GM03348 (cell line): ENCODE data around the gene AVL9.
A peak's percentile ranks its signal among the peaks of the same experiment; 100 is the strongest.
"Not testable (repeated sequence)": the region's sequence is repeated elsewhere in the genome, so short reads cannot be mapped to it uniquely, and the experiment has no call there.

ENCODE experiments used
- DNase-seq: peaks from one replicate; pipeline ENCODE4 v3.0.0; 2012; ENCODE audit warnings: low spot score

AVL9 gene

GRCh38 chr7:32588657-32589056, 93.4 kb downstream of the AVL9 start:
- DNase-seq = peak; percentile 71

GRCh38 chr7:32591938-32592337, 96.6 kb downstream of the AVL9 start:
- no peak for DNase-seq

GRCh38 chr7:32592701-32593100, 97.4 kb downstream of the AVL9 start:
- DNase-seq = no peak

DNA sequence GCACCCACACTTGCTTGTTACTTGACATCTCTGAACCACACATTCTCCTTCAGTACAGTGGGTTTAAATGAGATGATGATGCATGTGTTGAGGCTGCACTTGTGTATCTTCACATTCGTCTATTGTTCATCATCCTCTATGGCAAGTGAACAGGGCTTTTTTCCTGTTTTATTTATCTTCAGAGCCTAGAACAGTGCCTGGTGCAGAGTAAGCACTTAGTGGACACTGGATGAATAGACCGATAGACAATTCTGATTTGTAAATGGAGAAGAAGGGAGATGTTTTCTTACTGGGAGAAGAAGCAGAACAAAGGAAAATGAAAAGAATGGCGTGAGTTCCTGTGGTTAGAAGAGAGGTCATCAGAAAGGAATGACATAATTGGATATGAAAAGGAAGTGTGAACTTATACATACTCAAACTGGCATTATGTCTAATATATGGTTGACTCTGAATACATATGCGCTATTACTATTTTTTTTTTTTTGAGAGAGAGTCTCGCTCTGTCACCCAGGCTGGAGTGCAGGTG, 99.7 kb downstream of the AVL9 start:
- no peak for DNase-seq

DNA sequence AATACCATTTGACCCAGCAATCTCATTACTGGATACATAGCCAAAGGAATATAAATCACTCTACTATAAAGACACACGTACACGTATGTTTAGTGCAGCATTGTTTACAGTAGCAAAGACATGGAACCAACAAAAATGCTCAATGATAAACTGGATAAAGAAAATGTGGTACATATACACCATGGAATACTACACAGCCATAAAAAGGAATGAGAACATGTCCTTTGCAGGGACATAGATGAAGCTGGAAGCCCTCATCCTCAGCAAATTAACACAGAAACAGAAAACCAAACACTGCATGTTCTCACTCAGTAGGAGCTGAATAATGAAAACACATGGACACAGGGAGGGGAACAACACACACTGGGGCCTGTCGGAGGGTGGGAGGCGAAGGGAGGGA, 105.9 kb downstream of the AVL9 start:
- not testable (repeated sequence) for DNase-seq

- DNase-seq = no peak
Observed at GRCh38 chr7:32602470-32602869, 107.2 kb downstream of the AVL9 start.

- not testable (repeated sequence) for DNase-seq
Observed at GRCh38 chr7:32603492-32603891, 108.2 kb downstream of the AVL9 start.

GRCh38 chr7:32604047-32604446, 108.8 kb downstream of the AVL9 start:
- not testable (repeated sequence) for DNase-seq

DNA sequence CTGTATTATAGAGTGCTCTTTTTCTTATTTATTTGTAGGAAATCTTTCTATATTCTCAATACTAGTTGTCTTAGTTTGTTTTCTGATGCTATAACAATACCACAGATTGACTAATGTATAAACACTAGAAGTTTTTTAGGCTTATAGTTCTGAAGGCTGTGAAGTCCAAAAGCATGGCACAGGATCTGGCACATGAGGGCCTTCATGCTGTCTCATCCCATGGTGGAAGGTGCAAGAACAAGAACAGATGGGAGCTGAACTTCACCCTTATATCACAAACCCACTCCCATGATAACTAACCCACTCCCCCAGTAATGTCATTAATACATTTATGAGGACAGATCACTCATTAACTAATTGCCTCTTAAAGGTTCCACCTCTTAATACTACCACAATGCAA, 109.7 kb downstream of the AVL9 start:
- DNase-seq = no peak

DNA sequence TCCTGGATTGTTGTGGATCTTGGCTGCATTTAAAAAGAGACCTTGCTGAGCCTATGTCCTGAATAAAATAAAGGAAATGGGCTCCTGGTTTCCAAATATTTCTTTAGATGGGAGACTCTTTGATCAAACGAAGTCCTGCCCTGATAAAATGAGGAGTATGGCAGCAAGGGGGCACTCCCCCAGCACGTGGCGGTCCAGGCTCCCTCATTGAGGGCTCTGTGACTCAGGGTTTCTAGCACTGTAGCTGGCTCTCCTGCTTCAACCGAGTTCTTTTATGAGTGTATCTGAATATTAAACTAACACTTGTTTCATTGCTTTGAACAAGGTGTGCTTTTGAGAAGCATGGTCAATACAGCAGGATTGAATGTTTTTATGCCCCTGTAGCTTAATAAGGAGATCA, 114.2 kb downstream of the AVL9 start:
- DNase-seq = no peak

GRCh38 chr7:32611201-32612099, 116.2 kb downstream of the AVL9 start:
- DNase-seq = peak; percentile 29

DNA sequence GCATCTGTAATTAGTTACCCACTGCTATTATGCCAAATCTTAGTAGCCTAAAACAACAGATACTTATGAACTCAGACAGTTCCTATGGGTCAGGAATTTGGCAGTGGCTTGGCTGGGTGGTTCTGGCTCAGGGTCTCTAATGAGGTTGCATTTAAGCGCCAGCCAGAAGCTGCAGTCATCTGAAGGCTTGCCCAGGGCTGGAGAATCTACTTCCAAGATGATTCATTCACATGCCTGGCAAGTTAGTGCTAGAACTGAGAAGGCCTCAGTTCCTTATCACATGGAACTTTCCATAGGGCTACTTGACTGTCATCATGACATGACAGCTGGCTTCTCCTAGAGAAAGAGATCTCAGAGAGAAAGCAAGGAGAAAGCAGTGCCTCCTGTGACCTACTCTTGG, 121.3 kb downstream of the AVL9 start:
- DNase-seq = peak; percentile 65

DNA sequence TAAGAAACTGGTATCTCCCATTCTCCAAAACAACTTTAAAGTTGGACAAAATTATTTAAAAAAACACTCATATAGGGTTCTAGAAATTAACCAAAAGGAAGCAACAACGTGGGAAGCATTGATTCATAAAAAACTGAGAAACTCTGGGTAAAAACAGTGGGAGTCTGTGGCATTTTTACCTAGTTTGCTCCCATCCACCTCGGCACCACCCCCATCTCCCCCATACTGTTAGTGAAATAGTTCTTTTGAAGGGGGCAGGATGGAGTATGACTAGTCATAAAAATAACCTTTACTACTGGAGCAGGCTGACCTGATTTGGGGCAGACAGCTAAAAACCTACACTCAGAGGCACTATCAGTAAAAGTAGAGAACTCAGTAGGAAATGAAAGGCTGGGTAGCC, 123.2 kb downstream of the AVL9 start:
- no peak for DNase-seq

- DNase-seq = no peak
Observed at GRCh38 chr7:32618987-32619386, 123.7 kb downstream of the AVL9 start.

GRCh38 chr7:32619416-32619815, 124.1 kb downstream of the AVL9 start:
- not testable (repeated sequence) for DNase-seq

- DNase-seq = no peak
Observed at GRCh38 chr7:32631021-32631420, 135.7 kb downstream of the AVL9 start.

DNA sequence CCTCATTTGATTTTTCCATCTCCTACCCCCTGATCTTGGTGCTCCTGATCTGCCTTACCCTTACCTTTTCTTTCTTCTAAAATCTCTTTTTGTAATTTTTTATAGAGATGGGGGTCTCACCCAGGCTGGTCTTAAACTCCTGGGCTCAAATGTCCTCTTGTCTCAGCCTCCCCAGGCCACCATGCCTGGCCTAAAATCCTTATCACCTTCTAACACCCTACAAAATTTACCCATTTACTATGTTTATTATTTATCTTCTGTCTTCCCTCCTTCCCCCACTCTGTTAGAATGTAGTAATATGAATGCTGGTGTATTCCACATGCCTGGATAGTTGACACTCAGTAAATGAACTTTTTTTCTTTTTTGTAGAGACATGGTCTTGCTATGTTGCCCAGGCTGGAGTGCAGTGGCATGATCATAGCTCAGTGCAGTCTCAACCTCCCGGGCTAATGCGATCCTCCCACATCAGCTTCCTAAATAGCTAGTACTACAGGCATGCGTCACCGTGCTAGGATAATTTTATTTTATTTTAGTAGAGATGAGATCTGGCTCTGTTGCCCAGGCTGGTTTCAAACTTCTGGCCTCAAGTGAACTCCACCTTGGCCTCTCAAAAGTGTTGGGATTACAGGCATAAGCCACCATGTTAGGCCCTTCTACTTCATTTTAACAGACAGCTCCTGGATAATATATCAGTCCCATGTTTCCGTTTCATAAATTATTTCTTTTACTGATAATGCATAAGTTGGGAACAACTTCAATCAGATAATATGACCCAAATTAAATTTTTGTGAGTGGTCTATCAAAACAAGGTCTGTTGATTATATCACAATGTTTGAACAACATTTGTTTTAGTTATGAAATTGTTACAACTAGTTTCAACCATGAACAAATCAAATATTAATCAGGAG, 136.6 kb downstream of the AVL9 start:
- DNase-seq = not testable (repeated sequence)

DNA sequence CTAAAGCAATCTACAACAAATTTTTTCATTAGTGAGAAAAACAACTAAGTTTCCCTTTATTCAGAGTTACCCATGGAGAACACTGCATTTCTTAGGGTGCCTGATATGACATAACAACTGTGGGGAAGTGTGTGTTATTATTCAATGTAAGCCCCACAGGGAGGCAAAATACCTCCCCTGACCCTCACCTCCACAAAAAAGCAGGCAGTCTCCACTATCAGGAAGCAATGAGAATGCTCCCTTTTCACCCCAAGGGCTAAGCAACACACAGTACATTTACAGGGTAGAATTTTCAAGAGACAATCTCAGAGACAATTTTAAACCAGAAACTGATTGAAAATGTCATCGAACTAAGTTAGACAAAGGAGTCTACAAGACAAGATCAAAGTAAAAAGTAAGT, 138.2 kb downstream of the AVL9 start:
- DNase-seq = not testable (repeated sequence)

GRCh38 chr7:32634798-32635393, 139.6 kb downstream of the AVL9 start:
- not testable (repeated sequence) for DNase-seq

- not testable (repeated sequence) for DNase-seq
Observed at GRCh38 chr7:32636725-32637462, 141.6 kb downstream of the AVL9 start.

DNA sequence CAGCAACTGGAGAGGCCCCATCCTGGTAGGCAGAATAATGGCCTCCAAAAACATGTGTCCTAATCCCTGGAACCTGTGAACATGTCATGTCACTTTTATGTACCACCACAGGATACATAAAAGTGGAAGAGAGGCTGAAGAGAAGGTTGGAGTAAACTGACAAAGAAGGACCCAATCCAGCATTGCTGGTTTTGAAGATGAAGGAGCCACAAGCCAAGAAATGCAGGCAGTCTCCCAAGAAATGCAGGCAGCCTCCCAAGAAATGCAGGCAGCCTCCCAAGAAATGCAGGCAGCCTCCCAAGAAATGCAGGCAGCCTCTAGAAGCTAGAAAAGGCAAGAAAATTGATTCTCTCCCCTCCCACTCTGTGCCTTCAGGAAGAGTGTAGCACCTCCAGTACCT, 142.3 kb downstream of the AVL9 start:
- DNase-seq = not testable (repeated sequence)
